ENCODE data around the gene MYO1E. TPM values are rescaled to one million over a fixed set of nuclear protein-coding genes. Genes with fewer than 3 reads are reported as not detected.

MYO1E gene
- total and polyA plus RNA-seq, 2 of the 8 experiments (the other 6 are each of a cell fraction or from before 2014, with no cell fraction given) = 19.6 to 142 TPM

GRCh38 chr15:59137566-59137965 is 235.1 kb downstream of the MYO1E start:
- H4K5ac ChIP-seq (ENCODE audit: insufficient read length, low read depth, low read length) = no peak overlapping the region
- H2BK5ac ChIP-seq (ENCODE audit: low read depth, low read length) = no peak overlapping the region
- H2AK5ac ChIP-seq (ENCODE audit: low read depth, low read length) = no peak overlapping the region
- no peak overlapping the region for H3K4me3 ChIP-seq (ENCODE audit: extremely low read depth in 1 of 4, insufficient read depth in 2 of 4, low read depth in 3 of 4, low read length in 4 of 4)
- no peak overlapping the region for H2BK15ac ChIP-seq (ENCODE audit: low read length)
- no peak overlapping the region for H3K14ac ChIP-seq (ENCODE audit: insufficient read length)
- WGBS, 2 experiments (ENCODE audit: extremely low coverage in 1 of 2, insufficient coverage in 1 of 2, insufficient read length in 1 of 2, insufficient replicate concordance in 2 of 2, low coverage in 1 of 2, low lambda C conversion rate in 2 of 2, missing lambda C conversion rate in 1 of 2) = 79% methylated on average over 2 of the region's 2 CpGs; no CpG with 5 or more reads in 1 of the 2 experiments
- no peaks in the 10 kb centered on the region for H3K27me3 ChIP-seq (replicated peaks in 1 of 4; ENCODE audit: control insufficient read depth in 3 of 4, extremely low read depth in 1 of 4, insufficient read depth in 3 of 4, low read length in 3 of 4)
- ChIA-PET CTCF (ENCODE audit: partially characterized antibody) (interaction anchor here (0.7 to 2.2 kb wide), 16 partner anchors 10 to 921 kb away, joined by 3 to 10 read pairs (median 4); no protein-coding TSS in a partner anchor), POLR2A (ENCODE audit: partially characterized antibody) (interaction anchor here (0.6 to 1.2 kb wide), 2 partner anchors 12 to 254 kb away, joined by 3 to 6 read pairs; no protein-coding TSS in a partner anchor)
- H3K56ac ChIP-seq (replicated peaks; ENCODE audit: insufficient read length, low read depth, low read length) = no peak overlapping the region
- H3K9ac ChIP-seq (replicated peaks in 1 of 4; ENCODE audit: extremely low read depth in 1 of 4, low read depth in 3 of 4, low read length in 3 of 4) = no peak overlapping the region
- no peak overlapping the region for H3K23ac ChIP-seq (ENCODE audit: insufficient read length)
- H3K4ac ChIP-seq (replicated peaks; ENCODE audit: insufficient read length, low read depth, low read length) = no peak overlapping the region
- H2BK12ac ChIP-seq (ENCODE audit: low read depth, low read length) = no peak overlapping the region
- H3K27ac ChIP-seq (ENCODE audit: low read depth, low read length) = no peak overlapping the region
- H2BK20ac ChIP-seq (ENCODE audit: low read length) = no peak overlapping the region
- no peaks in the 10 kb centered on the region; the same call in 1 of the 2 replicates for H3K23me2 ChIP-seq (ENCODE audit: low read depth, low read length)
- no peak overlapping the region for H3K4me2 ChIP-seq (ENCODE audit: insufficient read depth in 1 of 2, low read depth in 2 of 2, low read length in 2 of 2)
- DNase-seq (ENCODE audit: low read depth in 1 of 2, low spot score in 2 of 2) = no peak
- no peak overlapping the region for H4K91ac ChIP-seq (replicated peaks; ENCODE audit: insufficient read length, low read length)
- H3K36me3 ChIP-seq (ENCODE audit: control insufficient read depth in 2 of 4, insufficient read depth in 4 of 4, low read length in 3 of 4) = peaks cover 10 to 52% (median 28%) of the 10 kb centered on the region in 4 experiments
- no peaks in the 10 kb centered on the region for H3K79me2 ChIP-seq (ENCODE audit: control insufficient read depth in 1 of 2, insufficient read depth in 2 of 2, low read length in 2 of 2)
- TF ChIP-seq TBP (IDR thresholded peaks at IDR 0.05; ENCODE audit: low read depth, low read length) (no peak), POU5F1 (IDR thresholded peaks at IDR 0.05; ENCODE audit: low read depth, low read length) (no peak), RFX5 (IDR thresholded peaks at IDR 0.05; ENCODE audit: borderline replicate concordance, low read depth, low read length) (no peak), POLR2A (IDR thresholded peaks at IDR 0.05; ENCODE audit: control extremely low read depth in 1 of 2, low read depth in 2 of 2, low read length in 2 of 2) (no peak)
- no peak overlapping the region for H2BK120ac ChIP-seq (replicated peaks; ENCODE audit: low read depth, low read length)
- H3K4me1 ChIP-seq (replicated peaks in 1 of 4; ENCODE audit: control insufficient read depth in 3 of 4, insufficient read depth in 4 of 4, low read length in 3 of 4) = no peaks in the 10 kb centered on the region
- H3K79me1 ChIP-seq (ENCODE audit: low read depth, low read length) = 0 out of 2 replicates have a peak, but pooled peaks cover 3% of the 10 kb centered on the region
- H3K9me3 ChIP-seq (ENCODE audit: insufficient read depth in 2 of 2, low read depth in 1 of 2, low read length in 1 of 2) = no peaks in the 10 kb centered on the region
- no peak overlapping the region for H2AFZ ChIP-seq (ENCODE audit: low read length)
- no peak for FAIRE-seq
- no peak overlapping the region for H4K8ac ChIP-seq (ENCODE audit: extremely low read depth, insufficient read depth, low read length)
- H4K20me1 ChIP-seq (replicated peaks in 1 of 2; ENCODE audit: control insufficient read depth in 1 of 2, insufficient read depth in 2 of 2, low read length in 2 of 2) = no peaks in the 10 kb centered on the region
- no peak overlapping the region for H3K18ac ChIP-seq (ENCODE audit: extremely low read depth, low read length)
